GM23338 (cell line): ENCODE data around the gene ALG14. TPM values are rescaled to one million over a fixed set of nuclear protein-coding genes. Genes with fewer than 3 reads are reported as not detected.

Source experiments
- EZH2phosphoT487 ChIP-seq: fragments of 200-600 bp; sonication (generic); IDR thresholded peaks from one replicate; pipeline ENCODE4 v1.8.1; 2018; ENCODE audit warnings: antibody characterized with exemption; ENCODE audit not compliant: unreplicated experiment
- polyA plus RNA-seq: library from polyadenylated mRNA; unstranded; fragments of >200 nt; fragmentation: Nextera tagmentation; extraction: Ambion mirVana; gene quantifications from 2 replicates; pipeline ENCODE4 v1.2.1, GENCODE V29; 2016
- total RNA-seq: library from RNA; depleted of rRNA; stranded (reverse); fragments of >200 nt; shearing (Covaris generic); gene quantifications from 2 replicates; pipeline ENCODE4 v1.2.3, GENCODE V29; 2014
- TF ChIP-seq, protein P1 (sequence below): fragments of 250-450 bp; sonication (Bioruptor Pico); IDR thresholded peaks from 2 replicates; pipeline ENCODE4 v1.5.0; 2020; ENCODE audit warnings: mild to moderate bottlenecking, moderate library complexity
- TF ChIP-seq, protein P2 (sequence below): IDR thresholded peaks from one replicate; pipeline ENCODE4 v1.6.1; 2018; ENCODE audit warnings: antibody characterized with exemption; ENCODE audit not compliant: unreplicated experiment

ALG14 gene
- total and polyA plus RNA-seq, 2 experiments from 2014 or later, result 0.42 to 2.8 TPM

DNA sequence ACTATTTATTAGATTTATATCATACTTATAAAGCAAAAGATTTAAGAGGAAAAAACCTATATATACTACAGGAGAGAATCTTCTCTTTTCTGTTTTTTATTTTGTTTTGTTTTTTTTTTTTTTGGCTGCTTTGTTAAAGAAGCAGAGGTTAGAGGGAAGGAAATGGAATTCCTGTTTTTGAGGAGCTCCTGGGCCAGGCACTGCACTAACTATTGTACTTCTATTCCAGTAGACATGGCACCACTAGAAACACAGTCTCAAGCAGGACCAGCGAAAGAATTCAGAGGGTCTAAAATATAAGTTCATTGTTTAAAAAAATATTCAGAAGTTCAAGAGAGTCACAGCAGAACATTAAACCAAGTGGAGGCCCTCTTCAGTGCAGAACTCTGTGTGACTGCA, 91.2 kb downstream of the ALG14 start (continued):
- TF ChIP-seq, protein P1, sequence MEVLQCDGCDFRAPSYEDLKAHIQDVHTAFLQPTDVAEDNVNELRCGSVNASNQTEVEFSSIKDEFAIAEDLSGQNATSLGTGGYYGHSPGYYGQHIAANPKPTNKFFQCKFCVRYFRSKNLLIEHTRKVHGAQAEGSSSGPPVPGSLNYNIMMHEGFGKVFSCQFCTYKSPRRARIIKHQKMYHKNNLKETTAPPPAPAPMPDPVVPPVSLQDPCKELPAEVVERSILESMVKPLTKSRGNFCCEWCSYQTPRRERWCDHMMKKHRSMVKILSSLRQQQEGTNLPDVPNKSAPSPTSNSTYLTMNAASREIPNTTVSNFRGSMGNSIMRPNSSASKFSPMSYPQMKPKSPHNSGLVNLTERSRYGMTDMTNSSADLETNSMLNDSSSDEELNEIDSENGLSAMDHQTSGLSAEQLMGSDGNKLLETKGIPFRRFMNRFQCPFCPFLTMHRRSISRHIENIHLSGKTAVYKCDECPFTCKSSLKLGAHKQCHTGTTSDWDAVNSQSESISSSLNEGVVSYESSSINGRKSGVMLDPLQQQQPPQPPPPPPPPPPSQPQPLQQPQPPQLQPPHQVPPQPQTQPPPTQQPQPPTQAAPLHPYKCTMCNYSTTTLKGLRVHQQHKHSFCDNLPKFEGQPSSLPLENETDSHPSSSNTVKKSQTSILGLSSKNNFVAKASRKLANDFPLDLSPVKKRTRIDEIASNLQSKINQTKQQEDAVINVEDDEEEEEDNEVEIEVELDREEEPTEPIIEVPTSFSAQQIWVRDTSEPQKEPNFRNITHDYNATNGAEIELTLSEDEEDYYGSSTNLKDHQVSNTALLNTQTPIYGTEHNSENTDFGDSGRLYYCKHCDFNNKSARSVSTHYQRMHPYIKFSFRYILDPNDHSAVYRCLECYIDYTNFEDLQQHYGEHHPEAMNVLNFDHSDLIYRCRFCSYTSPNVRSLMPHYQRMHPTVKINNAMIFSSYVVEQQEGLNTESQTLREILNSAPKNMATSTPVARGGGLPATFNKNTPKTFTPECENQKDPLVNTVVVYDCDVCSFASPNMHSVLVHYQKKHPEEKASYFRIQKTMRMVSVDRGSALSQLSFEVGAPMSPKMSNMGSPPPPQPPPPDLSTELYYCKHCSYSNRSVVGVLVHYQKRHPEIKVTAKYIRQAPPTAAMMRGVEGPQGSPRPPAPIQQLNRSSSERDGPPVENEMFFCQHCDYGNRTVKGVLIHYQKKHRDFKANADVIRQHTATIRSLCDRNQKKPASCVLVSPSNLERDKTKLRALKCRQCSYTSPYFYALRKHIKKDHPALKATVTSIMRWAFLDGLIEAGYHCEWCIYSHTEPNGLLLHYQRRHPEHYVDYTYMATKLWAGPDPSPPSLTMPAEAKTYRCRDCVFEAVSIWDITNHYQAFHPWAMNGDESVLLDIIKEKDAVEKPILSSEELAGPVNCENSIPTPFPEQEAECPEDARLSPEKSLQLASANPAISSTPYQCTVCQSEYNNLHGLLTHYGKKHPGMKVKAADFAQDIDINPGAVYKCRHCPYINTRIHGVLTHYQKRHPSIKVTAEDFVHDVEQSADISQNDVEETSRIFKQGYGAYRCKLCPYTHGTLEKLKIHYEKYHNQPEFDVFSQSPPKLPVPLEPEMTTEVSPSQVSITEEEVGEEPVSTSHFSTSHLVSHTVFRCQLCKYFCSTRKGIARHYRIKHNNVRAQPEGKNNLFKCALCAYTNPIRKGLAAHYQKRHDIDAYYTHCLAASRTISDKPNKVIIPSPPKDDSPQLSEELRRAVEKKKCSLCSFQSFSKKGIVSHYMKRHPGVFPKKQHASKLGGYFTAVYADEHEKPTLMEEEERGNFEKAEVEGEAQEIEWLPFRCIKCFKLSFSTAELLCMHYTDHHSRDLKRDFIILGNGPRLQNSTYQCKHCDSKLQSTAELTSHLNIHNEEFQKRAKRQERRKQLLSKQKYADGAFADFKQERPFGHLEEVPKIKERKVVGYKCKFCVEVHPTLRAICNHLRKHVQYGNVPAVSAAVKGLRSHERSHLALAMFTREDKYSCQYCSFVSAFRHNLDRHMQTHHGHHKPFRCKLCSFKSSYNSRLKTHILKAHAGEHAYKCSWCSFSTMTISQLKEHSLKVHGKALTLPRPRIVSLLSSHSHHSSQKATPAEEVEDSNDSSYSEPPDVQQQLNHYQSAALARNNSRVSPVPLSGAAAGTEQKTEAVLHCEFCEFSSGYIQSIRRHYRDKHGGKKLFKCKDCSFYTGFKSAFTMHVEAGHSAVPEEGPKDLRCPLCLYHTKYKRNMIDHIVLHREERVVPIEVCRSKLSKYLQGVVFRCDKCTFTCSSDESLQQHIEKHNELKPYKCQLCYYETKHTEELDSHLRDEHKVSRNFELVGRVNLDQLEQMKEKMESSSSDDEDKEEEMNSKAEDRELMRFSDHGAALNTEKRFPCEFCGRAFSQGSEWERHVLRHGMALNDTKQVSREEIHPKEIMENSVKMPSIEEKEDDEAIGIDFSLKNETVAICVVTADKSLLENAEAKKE (CRISPR knock-in tag), result no peak
- TF ChIP-seq EZH2phosphoT487, result no peak
- TF ChIP-seq, protein P2, sequence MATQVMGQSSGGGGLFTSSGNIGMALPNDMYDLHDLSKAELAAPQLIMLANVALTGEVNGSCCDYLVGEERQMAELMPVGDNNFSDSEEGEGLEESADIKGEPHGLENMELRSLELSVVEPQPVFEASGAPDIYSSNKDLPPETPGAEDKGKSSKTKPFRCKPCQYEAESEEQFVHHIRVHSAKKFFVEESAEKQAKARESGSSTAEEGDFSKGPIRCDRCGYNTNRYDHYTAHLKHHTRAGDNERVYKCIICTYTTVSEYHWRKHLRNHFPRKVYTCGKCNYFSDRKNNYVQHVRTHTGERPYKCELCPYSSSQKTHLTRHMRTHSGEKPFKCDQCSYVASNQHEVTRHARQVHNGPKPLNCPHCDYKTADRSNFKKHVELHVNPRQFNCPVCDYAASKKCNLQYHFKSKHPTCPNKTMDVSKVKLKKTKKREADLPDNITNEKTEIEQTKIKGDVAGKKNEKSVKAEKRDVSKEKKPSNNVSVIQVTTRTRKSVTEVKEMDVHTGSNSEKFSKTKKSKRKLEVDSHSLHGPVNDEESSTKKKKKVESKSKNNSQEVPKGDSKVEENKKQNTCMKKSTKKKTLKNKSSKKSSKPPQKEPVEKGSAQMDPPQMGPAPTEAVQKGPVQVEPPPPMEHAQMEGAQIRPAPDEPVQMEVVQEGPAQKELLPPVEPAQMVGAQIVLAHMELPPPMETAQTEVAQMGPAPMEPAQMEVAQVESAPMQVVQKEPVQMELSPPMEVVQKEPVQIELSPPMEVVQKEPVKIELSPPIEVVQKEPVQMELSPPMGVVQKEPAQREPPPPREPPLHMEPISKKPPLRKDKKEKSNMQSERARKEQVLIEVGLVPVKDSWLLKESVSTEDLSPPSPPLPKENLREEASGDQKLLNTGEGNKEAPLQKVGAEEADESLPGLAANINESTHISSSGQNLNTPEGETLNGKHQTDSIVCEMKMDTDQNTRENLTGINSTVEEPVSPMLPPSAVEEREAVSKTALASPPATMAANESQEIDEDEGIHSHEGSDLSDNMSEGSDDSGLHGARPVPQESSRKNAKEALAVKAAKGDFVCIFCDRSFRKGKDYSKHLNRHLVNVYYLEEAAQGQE, result no peak
